Activated CD8-positive, alpha-beta memory T cell treated with anti-CD3 and anti-CD28 coated beads, Interleukin-2, amount 50 U/mL, for 48 hours (primary cell): ENCODE results near the gene FBXO47.

ENCODE experiments used
- DNase-seq: peaks from one replicate; pipeline ENCODE4 v3.0.0-alpha.2; 2020

The FBXO47 gene

DNA sequence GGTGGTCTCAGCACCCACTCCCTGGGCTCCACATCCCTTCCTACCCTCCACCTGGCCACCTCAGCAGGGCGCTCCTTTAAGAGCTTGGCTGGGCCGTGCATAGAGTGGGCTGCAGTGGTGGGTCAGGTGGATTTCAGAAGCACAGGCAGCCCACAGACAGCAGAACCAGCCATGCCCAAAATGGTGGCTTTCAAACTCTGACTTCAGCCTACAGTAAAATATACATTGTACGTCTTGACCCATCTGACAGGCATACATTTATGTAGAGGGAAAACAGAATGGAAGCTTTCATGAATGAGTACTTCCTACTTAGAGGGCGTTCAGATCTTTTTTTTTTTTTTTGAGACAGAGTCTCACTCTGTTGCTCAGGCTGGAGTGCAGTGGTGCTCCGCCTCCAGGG is 67.8 kb downstream of the FBXO47 start:
- no peak for DNase-seq

DNA sequence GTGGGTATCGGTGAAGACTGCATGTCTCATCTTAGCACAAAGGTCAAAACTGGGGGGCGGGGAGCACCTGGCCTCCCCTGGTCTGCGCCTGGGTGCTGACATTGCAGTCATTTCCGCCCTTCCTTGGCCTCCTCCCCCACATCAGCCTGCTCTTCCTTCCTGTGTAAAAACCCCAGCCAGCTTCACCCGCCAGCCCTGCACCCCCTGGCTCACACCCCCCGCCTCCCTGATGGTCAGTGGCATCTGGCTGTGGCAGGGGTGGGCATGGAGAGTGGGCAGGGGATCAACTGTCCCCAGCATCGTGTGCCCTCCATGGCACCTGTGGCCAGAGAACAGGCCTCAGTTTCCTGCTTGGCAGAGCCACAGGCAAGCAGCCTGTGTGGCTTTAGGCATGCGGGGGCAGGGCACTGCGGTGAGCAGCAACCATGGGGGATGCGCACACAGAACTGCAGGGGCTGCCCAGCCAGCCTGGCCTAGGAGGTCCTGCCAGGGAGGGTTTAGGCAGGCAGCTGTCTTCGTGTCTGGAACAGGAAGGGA is 68.3 kb downstream of the FBXO47 start:
- peak; percentile 88 for DNase-seq

- peak; percentile 71 for DNase-seq
These were observed 68.9 kb downstream of the FBXO47 start for GRCh38 chr17:38898291-38898679.

- DNase-seq = no peak
These were observed 69.4 kb downstream of the FBXO47 start for GRCh38 chr17:38897671-38898290.

- no peak for DNase-seq
These were observed 70.0 kb downstream of the FBXO47 start for GRCh38 chr17:38897176-38897575.

DNA sequence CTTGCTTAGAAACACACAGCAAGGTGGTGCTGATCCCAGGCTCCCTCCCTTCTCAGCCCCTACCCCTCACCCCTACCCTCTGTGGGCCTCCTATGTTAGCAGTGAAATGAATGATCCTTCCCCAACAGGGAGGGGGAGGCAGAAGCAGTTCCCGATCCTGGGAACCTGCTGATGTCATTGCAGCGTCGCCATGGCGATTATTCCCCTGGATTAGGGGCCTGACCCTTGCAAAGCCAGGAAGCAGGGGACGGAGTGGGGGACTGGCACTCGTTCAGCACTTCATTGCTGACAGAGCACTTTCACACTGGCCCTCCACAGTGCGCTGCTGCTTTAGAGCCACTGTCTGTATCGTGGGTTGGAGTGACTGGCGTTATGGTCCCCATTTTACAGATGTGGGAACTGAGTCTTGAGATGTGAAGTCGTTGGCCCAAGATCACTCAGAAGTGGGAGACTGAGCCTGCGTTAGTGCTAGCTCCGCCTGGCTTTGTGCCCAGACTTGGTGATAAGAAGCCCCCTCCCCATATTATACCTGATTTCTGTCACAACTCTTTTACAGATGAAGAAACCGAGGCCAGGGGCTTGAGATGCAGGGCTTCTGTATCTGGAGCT is 70.8 kb downstream of the FBXO47 start:
- no peak for DNase-seq

DNA sequence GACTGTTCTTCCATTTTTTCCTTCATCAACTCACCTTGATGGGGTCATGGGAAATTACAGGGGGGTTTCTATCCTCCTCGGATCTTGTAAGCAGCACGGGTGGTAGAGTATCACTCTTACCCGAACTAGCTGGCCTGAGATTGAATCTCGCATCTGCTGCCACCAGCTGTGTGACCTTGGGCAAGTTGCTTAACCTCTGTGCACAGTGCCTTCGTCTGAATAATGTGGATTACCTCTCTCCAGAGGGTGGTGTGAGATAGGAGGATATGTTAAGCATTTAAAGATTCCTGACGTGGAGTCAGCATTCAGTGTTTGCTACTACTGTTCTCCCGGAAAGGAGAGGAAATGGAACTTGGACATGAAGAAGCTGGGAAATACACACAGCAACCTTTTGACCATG is 72.9 kb downstream of the FBXO47 start:
- no peak for DNase-seq

DNA sequence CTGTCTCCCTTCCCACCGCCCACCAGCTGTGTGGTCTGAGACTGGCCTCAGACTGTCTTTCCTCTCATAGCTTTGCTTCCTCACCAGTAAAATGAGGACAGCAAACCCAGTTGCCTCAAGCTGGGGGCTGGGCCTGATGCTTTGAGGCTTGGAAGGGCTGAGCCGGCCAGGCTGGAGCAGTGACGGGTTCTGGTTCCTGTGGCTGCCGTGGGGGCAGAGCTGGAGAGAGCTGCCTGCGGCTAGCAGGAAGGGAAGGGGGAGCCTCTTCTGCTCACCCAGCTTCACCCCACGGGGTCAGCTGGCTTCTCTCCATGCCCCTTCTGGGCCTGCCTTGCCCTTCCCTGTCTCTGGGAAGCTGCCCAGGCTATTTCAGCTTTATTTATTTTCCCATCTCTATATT is 73.6 kb downstream of the FBXO47 start:
- peak; percentile 73 for DNase-seq

DNA sequence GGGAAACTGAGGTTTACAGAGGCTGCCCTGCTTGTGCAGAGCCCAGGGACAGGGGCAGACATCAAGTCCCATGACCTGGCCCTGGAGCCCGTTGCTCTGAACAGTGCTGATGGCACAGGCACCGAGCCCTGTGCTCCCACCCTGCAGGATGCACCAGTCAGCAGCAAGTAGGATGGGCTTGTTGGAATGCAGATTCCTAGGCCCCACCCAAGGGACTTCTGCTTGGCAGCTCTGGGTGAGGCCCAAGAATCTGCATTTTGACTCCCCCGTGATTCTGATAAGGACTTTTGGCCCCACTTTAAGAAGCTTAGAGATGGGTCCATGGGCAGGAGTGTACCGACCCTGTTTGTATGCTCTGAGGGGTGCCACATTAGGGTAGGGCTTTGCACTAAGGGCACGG is 74.1 kb downstream of the FBXO47 start:
- DNase-seq = no peak

GRCh38 chr17:38892620-38893019 is 74.6 kb downstream of the FBXO47 start:
- DNase-seq = no peak

GRCh38 chr17:38892083-38892482 is 75.1 kb downstream of the FBXO47 start:
- no peak for DNase-seq

GRCh38 chr17:38891441-38891840 is 75.8 kb downstream of the FBXO47 start:
- DNase-seq = no peak

DNA sequence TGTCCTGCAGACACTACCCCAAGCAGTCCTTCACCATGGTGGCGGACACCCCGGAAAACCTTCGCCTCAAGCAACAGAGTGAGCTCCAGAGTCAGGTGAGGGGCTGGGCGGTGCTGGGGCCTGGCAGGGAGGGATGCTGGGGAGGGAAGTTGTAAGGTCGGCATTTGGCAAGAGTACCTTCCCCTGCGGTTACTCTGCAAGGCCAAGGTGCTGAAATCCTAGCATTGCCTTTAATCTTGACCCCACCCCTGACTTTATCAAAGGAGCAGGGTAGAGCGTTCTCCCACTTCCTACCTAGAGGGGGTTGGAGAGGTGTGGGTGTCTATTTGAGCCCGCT is 76.8 kb downstream of the FBXO47 start:
- DNase-seq = no peak

- DNase-seq = no peak
These were observed 77.3 kb downstream of the FBXO47 start for GRCh38 chr17:38889745-38890409.

GRCh38 chr17:38888842-38889241 is 78.4 kb downstream of the FBXO47 start:
- DNase-seq = no peak

GRCh38 chr17:38886643-38887010 is 80.6 kb downstream of the FBXO47 start:
- DNase-seq = no peak
